Measurements from ENCODE around the gene ELK4. TPM values are rescaled to one million over a fixed set of nuclear protein-coding genes. Genes with fewer than 3 reads are reported as not detected.

Gene ELK4
- total and polyA plus RNA-seq, 2 of the 13 experiments (the other 11 are each of a cell fraction or from before 2014, with no cell fraction given) = 8.3 to 13.1 TPM

DNA sequence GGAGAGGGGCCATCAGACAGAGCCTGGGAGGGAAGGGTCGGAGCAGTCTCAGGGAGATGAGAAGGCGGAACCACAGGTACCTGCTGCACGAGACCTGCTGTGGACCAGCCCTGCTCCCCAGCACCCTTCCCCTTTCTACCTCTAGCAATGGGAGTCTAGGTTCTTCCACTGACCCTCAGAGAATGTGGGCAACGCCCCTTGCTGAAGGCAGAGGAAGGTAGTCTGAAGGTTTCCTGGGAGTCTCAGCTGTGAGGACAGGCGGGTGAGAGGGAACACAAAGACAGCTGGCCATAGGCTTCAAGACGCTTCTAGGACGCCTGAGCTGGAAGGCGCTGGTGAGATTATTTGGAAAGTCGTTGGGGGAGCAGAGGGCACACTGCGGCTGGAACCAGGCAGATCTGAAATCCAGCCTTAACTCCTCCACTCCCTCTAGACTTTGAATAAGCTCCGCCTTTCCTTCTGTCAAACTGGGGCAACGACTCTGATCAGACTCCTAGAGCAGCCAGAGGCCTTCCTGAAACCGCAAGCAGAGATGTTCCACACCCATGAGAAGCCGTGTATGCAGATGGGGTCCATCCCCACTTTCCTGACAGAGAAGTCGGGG lies 30.4 kb upstream of the ELK4 start:
- Histone ChIP-seq H3K27ac (ENCODE audit: extremely low read length, insufficient read depth, low read length) (no peak overlapping the region), H3K27me3 (ENCODE audit: control insufficient read depth in 1 of 2, insufficient read depth in 2 of 2, low read length in 2 of 2) (no peaks in the 10 kb centered on the region), H3K4me1 (ENCODE audit: insufficient read depth, low read length) (peaks cover 38% of the 10 kb centered on the region), H3K4me2 (ENCODE audit: low read depth, low read length) (no peak overlapping the region), H3K9ac (ENCODE audit: insufficient read depth, low read depth, low read length) (no peak overlapping the region), H4K20me1 (ENCODE audit: insufficient read depth, low read length) (no peaks in the 10 kb centered on the region), H3K4me3 (replicated peaks in 1 of 3; ENCODE audit: insufficient read depth in 1 of 3, low read depth in 2 of 3, low read length in 3 of 3) (no peak overlapping the region), H2AFZ (ENCODE audit: low read length) (no peak overlapping the region), H3K36me3 (replicated peaks in 1 of 2; ENCODE audit: control insufficient read depth in 1 of 2, insufficient read depth in 2 of 2, low read length in 2 of 2) (peaks cover 0 to 1% of the 10 kb centered on the region in 2 experiments; a peak in 1 of 5 replicates), H3K9me3 (ENCODE audit: low read length) (no peaks in the 10 kb centered on the region), H3K79me2 (ENCODE audit: insufficient read depth, low read length) (no peaks in the 10 kb centered on the region)
- intact Hi-C loops (cut with micrococcal nuclease; ENCODE audit: unreplicated experiment) = no loop called here
- BruUV-seq (replicated peaks) = no TSS peak
- WGBS (ENCODE audit: low lambda C conversion rate) = 93% methylated on average over 11 of the region's 15 CpGs
- ATAC-seq (no peak), FAIRE-seq (no peak), DNase-seq (ENCODE audit: low spot score) (no peak)
- CTCF ChIA-PET (ENCODE audit: low intra/inter-chr PET ratio, low total read pairs) = no interaction called here
- POLR2A ChIA-PET = no interaction called here
- in situ Hi-C loops (cut with HindIII; ENCODE audit: extremely low pct_ligation_motif_present, low pct_unique_long_range_greater_than_20kb) = no loop called here
- TF ChIP-seq, protein P1, sequence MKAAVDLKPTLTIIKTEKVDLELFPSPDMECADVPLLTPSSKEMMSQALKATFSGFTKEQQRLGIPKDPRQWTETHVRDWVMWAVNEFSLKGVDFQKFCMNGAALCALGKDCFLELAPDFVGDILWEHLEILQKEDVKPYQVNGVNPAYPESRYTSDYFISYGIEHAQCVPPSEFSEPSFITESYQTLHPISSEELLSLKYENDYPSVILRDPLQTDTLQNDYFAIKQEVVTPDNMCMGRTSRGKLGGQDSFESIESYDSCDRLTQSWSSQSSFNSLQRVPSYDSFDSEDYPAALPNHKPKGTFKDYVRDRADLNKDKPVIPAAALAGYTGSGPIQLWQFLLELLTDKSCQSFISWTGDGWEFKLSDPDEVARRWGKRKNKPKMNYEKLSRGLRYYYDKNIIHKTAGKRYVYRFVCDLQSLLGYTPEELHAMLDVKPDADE (CRISPR knock-in tag; IDR thresholded peaks at IDR 0.05) = no peak

DNA sequence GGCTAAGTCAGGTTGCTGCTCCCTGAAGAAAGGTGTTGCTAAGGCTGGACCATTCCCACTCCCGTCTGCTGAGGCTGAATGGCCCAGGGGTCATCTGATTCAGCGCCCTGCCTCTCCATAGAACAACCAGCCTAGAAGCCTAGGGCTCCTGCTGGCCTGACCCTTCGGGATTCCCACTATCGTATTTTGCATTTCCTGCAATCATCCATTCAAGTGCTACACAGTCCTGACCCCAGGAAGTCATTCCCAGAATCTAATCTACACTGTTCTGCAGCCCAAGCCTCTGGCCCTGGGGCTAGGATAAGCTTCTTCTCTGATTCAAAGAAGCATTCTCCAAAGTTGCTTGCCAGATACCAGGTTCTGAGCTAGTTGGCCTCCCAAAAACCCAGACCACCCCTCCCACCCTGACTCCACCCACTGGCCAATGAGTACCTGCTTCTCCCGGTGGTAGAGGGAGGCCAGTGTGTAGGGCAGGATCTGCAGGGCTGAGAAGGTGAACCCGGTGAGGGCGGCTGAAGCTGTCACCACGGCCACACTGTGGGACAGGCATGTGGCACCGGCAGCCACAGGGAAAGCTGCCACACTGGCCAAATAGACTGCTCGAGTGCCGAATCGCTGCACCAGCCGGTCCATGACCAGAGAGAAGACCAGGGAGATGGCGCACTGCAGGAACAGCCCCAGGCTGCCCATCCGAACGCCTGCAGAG lies 29.8 kb upstream of the ELK4 start:
- H2AFZ ChIP-seq (ENCODE audit: low read length) = no peak overlapping the region
- H3K36me3 ChIP-seq (replicated peaks in 1 of 2; ENCODE audit: control insufficient read depth in 1 of 2, insufficient read depth in 2 of 2, low read length in 2 of 2) = peaks cover 0 to 1% of the 10 kb centered on the region in 2 experiments; a peak in 1 of 5 replicates
- intact Hi-C loops (cut with micrococcal nuclease; ENCODE audit: unreplicated experiment) = no loop called here
- H3K9me3 ChIP-seq (ENCODE audit: low read length) = no peaks in the 10 kb centered on the region
- FAIRE-seq (no peak), ATAC-seq (no peak), DNase-seq (ENCODE audit: low spot score) (no peak)
- no peak overlapping the region for H3K9ac ChIP-seq (ENCODE audit: insufficient read depth, low read depth, low read length)
- no peak overlapping the region for H3K27ac ChIP-seq (ENCODE audit: extremely low read length, insufficient read depth, low read length)
- H3K4me1 ChIP-seq (ENCODE audit: insufficient read depth, low read length) = peaks cover 31% of the 10 kb centered on the region
- no peak overlapping the region for H3K4me2 ChIP-seq (ENCODE audit: low read depth, low read length)
- no peak overlapping the region for H3K4me3 ChIP-seq (replicated peaks in 1 of 3; ENCODE audit: insufficient read depth in 1 of 3, low read depth in 2 of 3, low read length in 3 of 3)
- no peaks in the 10 kb centered on the region for H3K79me2 ChIP-seq (ENCODE audit: insufficient read depth, low read length)
- ChIA-PET POLR2A (no interaction called here), CTCF (ENCODE audit: low intra/inter-chr PET ratio, low total read pairs) (interaction anchor here (4.9 kb wide), 1 partner anchor 50 kb away, joined by 83 read pairs; no protein-coding TSS in a partner anchor)
- WGBS (ENCODE audit: low lambda C conversion rate) = 95% methylated on average over 11 of the region's 16 CpGs
- no peaks in the 10 kb centered on the region for H3K27me3 ChIP-seq (ENCODE audit: control insufficient read depth in 1 of 2, insufficient read depth in 2 of 2, low read length in 2 of 2)
- TF ChIP-seq ZNF747 (CRISPR knock-in tag; IDR thresholded peaks at IDR 0.05; ENCODE audit: borderline replicate concordance) (no peak), MAFK (conservative IDR thresholded peaks at IDR 0.05 in 1 of 2, IDR thresholded peaks at IDR 0.05 in 1 of 2; ENCODE audit: low read length in 2 of 2) (no peak), RFX3 (CRISPR knock-in tag; IDR thresholded peaks at IDR 0.05) (no peak), ZFP90 (CRISPR knock-in tag; IDR thresholded peaks at IDR 0.05; ENCODE audit: borderline replicate concordance) (no peak), SPEN (CRISPR knock-in tag; IDR thresholded peaks at IDR 0.05; ENCODE audit: low read depth) (no peak), SKI (IDR thresholded peaks at IDR 0.05; ENCODE audit: partially characterized antibody) (no peak)
- TF ChIP-seq, protein P2, sequence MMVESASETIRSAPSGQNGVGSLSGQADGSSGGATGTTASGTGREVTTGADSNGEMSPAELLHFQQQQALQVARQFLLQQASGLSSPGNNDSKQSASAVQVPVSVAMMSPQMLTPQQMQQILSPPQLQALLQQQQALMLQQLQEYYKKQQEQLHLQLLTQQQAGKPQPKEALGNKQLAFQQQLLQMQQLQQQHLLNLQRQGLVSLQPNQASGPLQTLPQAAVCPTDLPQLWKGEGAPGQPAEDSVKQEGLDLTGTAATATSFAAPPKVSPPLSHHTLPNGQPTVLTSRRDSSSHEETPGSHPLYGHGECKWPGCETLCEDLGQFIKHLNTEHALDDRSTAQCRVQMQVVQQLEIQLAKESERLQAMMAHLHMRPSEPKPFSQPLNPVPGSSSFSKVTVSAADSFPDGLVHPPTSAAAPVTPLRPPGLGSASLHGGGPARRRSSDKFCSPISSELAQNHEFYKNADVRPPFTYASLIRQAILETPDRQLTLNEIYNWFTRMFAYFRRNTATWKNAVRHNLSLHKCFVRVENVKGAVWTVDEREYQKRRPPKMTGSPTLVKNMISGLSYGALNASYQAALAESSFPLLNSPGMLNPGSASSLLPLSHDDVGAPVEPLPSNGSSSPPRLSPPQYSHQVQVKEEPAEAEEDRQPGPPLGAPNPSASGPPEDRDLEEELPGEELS (CRISPR knock-in tag; IDR thresholded peaks at IDR 0.05) = no peak
- H4K20me1 ChIP-seq (ENCODE audit: insufficient read depth, low read length) = no peaks in the 10 kb centered on the region
- in situ Hi-C loops (cut with HindIII; ENCODE audit: extremely low pct_ligation_motif_present, low pct_unique_long_range_greater_than_20kb) = no loop called here
- no TSS peak for BruUV-seq (replicated peaks)
